ENCODE measurements around the gene CMA1.
"Not testable (repeated sequence)": the region's sequence is repeated elsewhere in the genome, so short reads cannot be mapped to it uniquely, and the experiment has no call there.

Gene CMA1

DNA sequence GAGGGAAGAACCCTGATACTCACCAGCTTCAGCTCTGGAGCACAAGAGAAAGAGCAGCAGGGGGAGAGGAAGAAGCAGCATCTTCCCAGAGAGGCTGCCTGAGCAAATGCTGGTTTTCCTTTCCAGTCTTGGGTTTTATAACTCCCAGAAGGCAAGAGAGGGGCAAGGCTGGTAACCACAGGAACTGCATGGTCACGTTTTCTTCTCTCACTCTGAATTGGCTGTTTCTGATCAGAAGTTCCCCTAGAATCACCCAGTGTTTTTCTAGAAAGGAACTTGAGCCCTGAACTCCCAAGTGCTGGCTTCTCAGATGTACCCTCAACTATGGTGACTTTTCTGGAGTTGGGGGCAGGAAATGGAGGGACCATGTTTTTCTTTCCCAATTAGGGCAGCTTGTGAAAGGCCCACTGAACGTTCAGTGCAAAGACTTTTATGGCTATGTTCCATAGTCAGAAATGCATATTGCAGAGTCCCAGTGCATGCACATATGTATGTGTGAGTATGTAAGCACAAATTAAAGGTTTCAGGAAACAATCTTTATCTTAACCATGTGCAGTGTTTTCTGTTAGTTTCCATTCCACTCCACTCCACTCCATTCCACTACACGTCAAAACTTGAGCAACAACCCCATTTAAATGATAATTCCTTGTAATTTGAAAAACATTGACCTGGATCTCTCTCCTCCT, at the start of gene CMA1:
TSS of gene CMA1 (minus strand) at position 111 of the 686 bp plus-strand sequence. CDS start at position 81, 30 bp downstream.
- Mint-ChIP-seq H3K27me3 (peaks cover 12% of the 10 kb centered on the region), H3K27ac (no peak within 1 kb of the TSS), H3K9me3 (no peaks in the 10 kb centered on the region), H3K36me3 (no peaks in the 10 kb centered on the region), H3K4me3 (no peak within 1 kb of the TSS), H3K4me1 (no peaks in the 10 kb centered on the region)
- DNase-seq = no peak
- CTCF ChIA-PET = interaction anchor here (1.3 kb wide), 1 partner anchor 202 kb away, joined by 5 read pairs; no protein-coding TSS in a partner anchor

- H3K4me3 Mint-ChIP-seq = no peak overlapping the region
- H3K36me3 Mint-ChIP-seq = no peaks in the 10 kb centered on the region
- peaks cover 2% of the 10 kb centered on the region for H3K9me3 Mint-ChIP-seq
- H3K27ac Mint-ChIP-seq = no peak overlapping the region
- CTCF ChIA-PET = no interaction called here
- no peaks in the 10 kb centered on the region for H3K27me3 Mint-ChIP-seq
- DNase-seq = no peak
- H3K4me1 Mint-ChIP-seq = no peaks in the 10 kb centered on the region
Observed at GRCh38 chr14:24556756-24557155, 48.7 kb upstream of the CMA1 start.

DNA sequence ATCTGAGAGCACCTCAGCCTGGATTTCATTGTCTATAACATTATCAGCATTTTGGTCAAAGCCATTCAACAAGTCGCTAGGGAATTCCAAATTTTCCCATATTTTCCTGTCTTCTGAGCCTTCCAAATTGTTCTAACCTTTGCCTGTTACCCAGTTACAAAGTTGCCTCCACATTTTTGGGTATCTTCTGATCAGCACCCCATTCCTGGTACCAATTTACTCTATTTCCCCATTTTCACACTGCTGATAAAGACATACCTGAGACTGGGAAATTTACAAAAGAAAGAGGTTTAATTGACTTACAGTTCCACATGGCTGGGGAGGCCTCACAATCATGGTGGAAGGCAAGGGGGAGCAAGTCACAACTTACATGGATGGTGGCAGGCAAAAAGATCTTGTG, 41.0 kb upstream of the CMA1 start:
- H3K4me1 Mint-ChIP-seq, DNase-seq, CTCF ChIA-PET, H3K36me3 Mint-ChIP-seq, H3K27me3 Mint-ChIP-seq, H3K27ac Mint-ChIP-seq, H3K4me3 Mint-ChIP-seq: not testable (repeated sequence)
- peaks cover 16% of the 10 kb centered on the region for H3K9me3 Mint-ChIP-seq

- no peak overlapping the region for H3K27ac Mint-ChIP-seq
- H3K4me3 Mint-ChIP-seq = no peak overlapping the region
- peaks cover 7% of the 10 kb centered on the region for H3K9me3 Mint-ChIP-seq
- no peaks in the 10 kb centered on the region for H3K4me1 Mint-ChIP-seq
- DNase-seq = no peak
- CTCF ChIA-PET = no interaction called here
- H3K27me3 Mint-ChIP-seq = no peaks in the 10 kb centered on the region
- no peaks in the 10 kb centered on the region for H3K36me3 Mint-ChIP-seq
Observed at GRCh38 chr14:24542346-24542936, 34.4 kb upstream of the CMA1 start.

DNA sequence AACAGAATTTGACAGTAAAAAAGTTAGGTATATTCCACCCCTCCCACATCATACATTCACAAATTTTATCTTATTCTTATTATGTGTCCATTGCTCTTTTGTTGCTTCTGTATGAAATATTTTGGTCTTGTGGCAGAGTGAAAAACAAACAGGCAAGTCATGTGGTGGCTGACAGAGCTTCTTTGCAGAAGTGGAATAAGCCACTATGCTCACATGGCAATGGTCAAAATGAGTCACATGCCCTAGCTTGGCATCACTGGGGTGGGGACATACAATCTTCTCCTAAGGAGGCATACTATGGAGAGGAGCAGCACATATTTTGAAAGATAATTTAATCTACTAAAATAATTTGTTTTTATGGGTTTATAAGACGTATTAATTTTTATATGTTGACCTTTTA, 27.7 kb upstream of the CMA1 start:
- H3K4me1 Mint-ChIP-seq = no peaks in the 10 kb centered on the region
- no peak overlapping the region for H3K4me3 Mint-ChIP-seq
- peaks cover 4% of the 10 kb centered on the region for H3K27me3 Mint-ChIP-seq
- no peak overlapping the region for H3K27ac Mint-ChIP-seq
- CTCF ChIA-PET = no interaction called here
- no peaks in the 10 kb centered on the region for H3K36me3 Mint-ChIP-seq
- DNase-seq = no peak
- no peaks in the 10 kb centered on the region for H3K9me3 Mint-ChIP-seq

- Mint-ChIP-seq H3K36me3 (no peaks in the 10 kb centered on the region), H3K27me3 (peaks cover 4% of the 10 kb centered on the region), H3K4me1 (no peaks in the 10 kb centered on the region), H3K27ac (no peak overlapping the region), H3K9me3 (no peaks in the 10 kb centered on the region), H3K4me3 (no peak overlapping the region)
- no peak for DNase-seq
- CTCF ChIA-PET = no interaction called here
Observed at GRCh38 chr14:24534286-24534685, 26.2 kb upstream of the CMA1 start.

DNA sequence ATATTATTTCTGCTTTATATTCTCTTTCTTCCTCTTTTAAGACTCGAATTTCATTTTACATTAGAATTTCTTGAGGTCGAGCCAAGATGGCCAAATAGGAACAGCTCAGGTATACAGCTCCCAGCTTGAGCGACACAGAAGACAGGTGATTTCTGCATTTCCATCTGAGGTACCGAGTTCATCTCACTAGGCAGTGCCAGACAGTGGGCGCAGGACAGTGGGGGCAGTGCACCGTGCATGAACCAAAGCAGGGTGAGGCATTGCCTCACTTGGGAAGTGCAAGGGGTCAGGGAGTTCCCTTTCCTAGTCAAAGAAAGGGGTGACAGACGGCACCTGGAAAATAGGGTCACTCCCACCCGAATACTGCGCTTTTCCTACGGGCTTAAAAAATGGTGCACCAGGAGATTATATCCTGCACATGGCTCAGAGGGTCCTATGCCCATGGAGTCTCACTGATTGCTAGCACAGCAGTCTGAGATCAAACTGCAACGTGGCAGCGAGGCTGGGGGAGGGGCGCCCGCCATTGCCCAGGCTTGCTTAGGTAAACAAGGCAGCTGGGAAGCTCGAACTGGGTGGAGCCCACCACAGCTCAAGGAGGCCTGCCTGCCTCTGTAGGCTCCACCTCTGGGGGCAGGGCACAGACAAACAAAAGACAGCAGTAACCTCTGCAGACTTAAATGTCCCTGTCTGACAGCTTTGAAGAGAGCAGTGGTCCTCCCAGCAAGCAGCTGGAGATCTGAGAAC, 18.0 kb upstream of the CMA1 start:
- CTCF ChIA-PET, DNase-seq, H3K27me3 Mint-ChIP-seq, H3K27ac Mint-ChIP-seq, H3K36me3 Mint-ChIP-seq, H3K4me1 Mint-ChIP-seq, H3K9me3 Mint-ChIP-seq, H3K4me3 Mint-ChIP-seq: not testable (repeated sequence)

- Mint-ChIP-seq H3K4me3 (no peak overlapping the region), H3K4me1 (no peaks in the 10 kb centered on the region), H3K36me3 (no peaks in the 10 kb centered on the region), H3K9me3 (peaks cover 2% of the 10 kb centered on the region), H3K27me3 (no peaks in the 10 kb centered on the region), H3K27ac (no peak overlapping the region)
- CTCF ChIA-PET = no interaction called here
- DNase-seq = no peak
Observed at GRCh38 chr14:24518851-24519250, 10.8 kb upstream of the CMA1 start.

DNA sequence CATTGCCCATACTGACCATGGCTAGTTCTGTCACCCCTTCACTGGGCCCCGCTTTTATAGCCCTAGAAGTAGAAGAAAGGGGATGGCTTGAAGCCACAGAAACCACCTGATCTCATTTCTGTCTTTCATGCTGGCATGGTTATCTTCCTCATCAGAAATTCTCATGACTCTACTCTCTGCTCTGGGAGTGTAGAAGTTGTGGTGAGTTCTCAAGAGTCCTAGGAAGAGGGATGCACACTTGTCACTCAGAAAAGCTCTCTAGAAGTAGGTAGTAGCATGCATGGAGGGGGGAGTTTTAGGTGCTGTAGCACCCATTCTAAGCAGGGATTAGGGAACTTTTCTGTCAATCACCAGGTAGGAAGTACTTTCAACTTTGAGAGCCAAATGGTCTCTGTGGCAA, 6.1 kb upstream of the CMA1 start:
- CTCF ChIA-PET = interaction anchor here (0.6 kb wide), 1 partner anchor 18 kb away, joined by 3 read pairs; no protein-coding TSS in a partner anchor
- H3K4me1 Mint-ChIP-seq = no peaks in the 10 kb centered on the region
- H3K27me3 Mint-ChIP-seq = no peaks in the 10 kb centered on the region
- H3K27ac Mint-ChIP-seq = no peak overlapping the region
- H3K9me3 Mint-ChIP-seq = peaks cover 2% of the 10 kb centered on the region
- DNase-seq = no peak
- no peak overlapping the region for H3K4me3 Mint-ChIP-seq
- H3K36me3 Mint-ChIP-seq = no peaks in the 10 kb centered on the region

GRCh38 chr14:24513009-24513408, 4.9 kb upstream of the CMA1 start:
- no peaks in the 10 kb centered on the region for H3K36me3 Mint-ChIP-seq
- H3K4me1 Mint-ChIP-seq = no peaks in the 10 kb centered on the region
- CTCF ChIA-PET = no interaction called here
- peak; percentile 23 for DNase-seq
- no peak overlapping the region for H3K27ac Mint-ChIP-seq
- no peak overlapping the region for H3K4me3 Mint-ChIP-seq
- H3K9me3 Mint-ChIP-seq = peaks cover 2% of the 10 kb centered on the region
- H3K27me3 Mint-ChIP-seq = peaks cover 4% of the 10 kb centered on the region

- H3K4me3 Mint-ChIP-seq = no peak overlapping the region
- no peaks in the 10 kb centered on the region for H3K4me1 Mint-ChIP-seq
- no peaks in the 10 kb centered on the region for H3K9me3 Mint-ChIP-seq
- H3K36me3 Mint-ChIP-seq = no peaks in the 10 kb centered on the region
- H3K27ac Mint-ChIP-seq = no peak overlapping the region
- DNase-seq = no peak
- CTCF ChIA-PET = no interaction called here
- H3K27me3 Mint-ChIP-seq = peaks cover 12% of the 10 kb centered on the region
Observed at GRCh38 chr14:24506443-24506842, 1.6 kb downstream of the CMA1 start.

GRCh38 chr14:24504425-24504950, 3.6 kb downstream of the CMA1 start:
- CTCF ChIA-PET = no interaction called here
- Mint-ChIP-seq H3K27ac (no peak overlapping the region), H3K4me3 (no peak overlapping the region), H3K36me3 (no peaks in the 10 kb centered on the region), H3K9me3 (no peaks in the 10 kb centered on the region), H3K4me1 (no peaks in the 10 kb centered on the region), H3K27me3 (peaks cover 12% of the 10 kb centered on the region)
- DNase-seq = no peak

- DNase-seq, H3K27ac Mint-ChIP-seq, CTCF ChIA-PET, H3K27me3 Mint-ChIP-seq, H3K4me3 Mint-ChIP-seq, H3K36me3 Mint-ChIP-seq, H3K4me1 Mint-ChIP-seq, H3K9me3 Mint-ChIP-seq: not testable (repeated sequence)
Observed at GRCh38 chr14:24491586-24492408, 16.3 kb downstream of the CMA1 start.

DNA sequence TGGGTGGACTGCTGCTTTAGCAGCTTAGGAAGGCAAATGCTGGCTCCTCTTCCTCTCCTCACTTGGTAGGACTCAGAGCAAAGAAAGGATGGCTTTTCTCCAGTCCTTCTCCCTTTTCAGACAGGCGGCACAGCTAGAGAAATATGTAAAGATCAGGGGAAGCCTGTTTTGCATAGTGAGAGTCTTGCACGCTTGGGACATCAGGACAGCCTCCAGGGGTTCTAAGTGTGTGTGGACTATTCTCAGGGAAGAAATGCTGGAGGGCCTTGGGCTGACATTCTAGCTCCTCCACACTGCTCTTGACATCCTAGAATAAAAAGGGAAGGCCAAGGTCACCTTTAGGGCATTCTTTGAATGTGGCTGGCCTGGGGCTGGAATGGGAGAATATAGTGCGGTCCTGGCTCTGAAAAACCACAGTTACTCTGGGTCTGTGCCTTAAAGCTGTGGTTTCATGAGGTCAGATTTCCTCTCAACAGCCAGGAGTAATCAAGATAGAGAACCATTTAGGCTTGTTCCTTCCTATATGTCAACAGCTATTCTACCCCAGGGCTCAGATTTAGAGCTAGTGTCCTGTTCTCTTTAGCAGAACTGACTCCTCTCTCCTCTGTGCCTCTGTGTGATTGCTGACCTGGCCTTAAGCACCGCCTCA, 24.3 kb downstream of the CMA1 start:
- CTCF ChIA-PET = interaction anchor here (0.7 to 4.1 kb wide), 11 partner anchors 10 to 227 kb away, joined by 3 to 33 read pairs (median 4); no protein-coding TSS in a partner anchor
- H3K27ac Mint-ChIP-seq = peak overlapping the region; percentile 68
- H3K27me3 Mint-ChIP-seq = peaks cover 5% of the 10 kb centered on the region
- peaks cover 27% of the 10 kb centered on the region for H3K4me1 Mint-ChIP-seq
- no peaks in the 10 kb centered on the region for H3K9me3 Mint-ChIP-seq
- DNase-seq = peak; percentile 35
- no peak overlapping the region for H3K4me3 Mint-ChIP-seq
- H3K36me3 Mint-ChIP-seq = peaks cover 1% of the 10 kb centered on the region

All from activated naive CD4-positive, alpha-beta T cell treated with anti-CD3 and anti-CD28 coated beads, Interleukin-2, amount 10 ng/mL, durations not matched to agents 7 days and 5 days (primary cell).